Stomach (tissue), 4 donors: ENCODE measurements around the gene ANKRD10.

Experiments
- CTCF ChIP-seq, 7 experiments: fragments of 450-650 bp in 4 of 7; fragments of 200-600 bp in 3 of 7; sonication (generic) in 3 of 7; IDR thresholded peaks; one replicate each; pipeline ENCODE4 v1.5.1; 2016 to 2019; ENCODE audit warnings: antibody characterized with exemption in 7 of 7, control low read depth in 2 of 7, mild to moderate bottlenecking in 1 of 7
- POLR2A ChIP-seq, 4 donors: fragments of 450-650 bp; IDR thresholded peaks; one replicate each; pipeline ENCODE4 v1.6.1; 2016; ENCODE audit warnings: antibody characterized with exemption in 4 of 4, control low read depth in 2 of 4, mild to moderate bottlenecking in 1 of 4, moderate library complexity in 1 of 4
- POLR2AphosphoS5 ChIP-seq, 3 donors: sonication (generic); formaldehyde crosslinking; IDR thresholded peaks; one replicate each; pipeline ENCODE4 v1.6.1; 2016; ENCODE audit warnings: antibody characterized with exemption in 3 of 3

- no peak for TF ChIP-seq CTCF (IDR thresholded peaks at IDR 0.05)
- TF ChIP-seq POLR2AphosphoS5 (IDR thresholded peaks at IDR 0.05) = no peak
- TF ChIP-seq POLR2A (IDR thresholded peaks at IDR 0.05) = no peak
Measured at GRCh38 chr13:110929104-110929777, 14.4 kb upstream of the ANKRD10 start.
